Tibial nerve (tissue), 4 donors: ENCODE results near the gene LRRC43. TPM values are rescaled to one million over a fixed set of nuclear protein-coding genes. Genes with fewer than 3 reads are reported as not detected.
"Not testable (repeated sequence)": the region's sequence is repeated elsewhere in the genome, so short reads cannot be mapped to it uniquely, and the experiment has no call there.

ENCODE experiments used
- DNase-seq, 2 donors: peaks; one replicate each; pipeline ENCODE4 v3.0.0-alpha.2; 2019; ENCODE audit warnings: low spot score in 2 of 2
- H3K27ac ChIP-seq, 4 donors: fragments of 200-600 bp; sonication (generic) in 3 of 4; one replicate each; pipeline ENCODE4 v1.5.1; 2017 to 2019; ENCODE audit warnings: mild to moderate bottlenecking in 1 of 4
- H3K27me3 ChIP-seq, 2 donors: fragments of 200-600 bp; sonication (generic) in 1 of 2; one replicate each; pipeline versions ENCODE4 v1.5.1 to v1.6.0; 2017 to 2019
- H3K36me3 ChIP-seq, 3 donors: fragments of 200-600 bp; sonication (generic); one replicate each; pipeline ENCODE4 v1.5.1; 2018 to 2019
- H3K4me1 ChIP-seq, 4 donors: fragments of 200-600 bp; sonication (generic) in 3 of 4; one replicate each; pipeline ENCODE4 v1.5.1; 2017 to 2019
- H3K4me3 ChIP-seq, 4 donors: fragments of 200-600 bp; sonication (generic) in 3 of 4; one replicate each; pipeline ENCODE4 v1.5.1; 2017 to 2019; ENCODE audit warnings: mild to moderate bottlenecking in 1 of 4, moderate library complexity in 1 of 4
- H3K9me3 ChIP-seq, 4 donors: fragments of 200-600 bp; sonication (generic) in 3 of 4; one replicate each; pipeline ENCODE4 v1.5.1; 2017 to 2019
- CTCF ChIP-seq, 5 experiments: fragments of 200-600 bp in 3 of 5; fragments of 450-650 bp in 2 of 5; sonication (generic) in 3 of 5; IDR thresholded peaks; one replicate each; pipeline ENCODE4 v1.5.1; 2016 to 2019; ENCODE audit warnings: antibody characterized with exemption in 5 of 5, mild to moderate bottlenecking in 3 of 5, moderate library complexity in 2 of 5
- EP300 ChIP-seq, 2 donors: sonication (generic); formaldehyde crosslinking; IDR thresholded peaks; one replicate each; pipeline ENCODE4 v1.6.1; 2017; ENCODE audit warnings: antibody characterized with exemption in 2 of 2, mild to moderate bottlenecking in 1 of 2
- POLR2A ChIP-seq, 2 donors: fragments of 450-650 bp; IDR thresholded peaks; one replicate each; pipeline ENCODE4 v1.6.1; 2017; ENCODE audit warnings: antibody characterized with exemption in 2 of 2, mild to moderate bottlenecking in 2 of 2, moderate library complexity in 2 of 2
- WGBS, 2 donors: methylation state at CpG; one replicate each; pipeline ENCODE4 v1.1.5; 2018; 5-methylcytosine and 5-hydroxymethylcytosine counted together
- total RNA-seq, 4 donors: library from RNA; depleted of rRNA; stranded (reverse); fragments of >200 nt; gene quantifications; one replicate each; pipeline ENCODE4 v1.1.0, GENCODE V29; 2016

LRRC43 gene
- total RNA-seq, 4 donors from 2014 or later: 1.3 TPM; not detected in 3

GRCh38 chr12:122199484-122200355 is 16.8 kb downstream of the LRRC43 start:
- no peak for TF ChIP-seq EP300 (IDR thresholded peaks at IDR 0.05)
- no peak for TF ChIP-seq POLR2A (IDR thresholded peaks at IDR 0.05)
- TF ChIP-seq CTCF (IDR thresholded peaks at IDR 0.05): no peak
- H3K27ac ChIP-seq: no peak overlapping the region
- H3K4me1 ChIP-seq: peaks cover 0 to 22% (median 10%) of the 10 kb centered on the region in 4 donors
- H3K9me3 ChIP-seq: peaks cover 0 to 10% (median under 1%) of the 10 kb centered on the region in 4 donors
- H3K4me3 ChIP-seq: no peak overlapping the region
- peaks cover 10 to 68% of the 10 kb centered on the region in 2 donors for H3K27me3 ChIP-seq
- WGBS, 2 donors: 83 to 87% methylated on average over 29 of the region's 29 CpGs
- no peaks in the 10 kb centered on the region for H3K36me3 ChIP-seq
- no peak for DNase-seq

GRCh38 chr12:122200541-122201175 is 17.7 kb downstream of the LRRC43 start:
- Histone ChIP-seq H3K36me3 (no peaks in the 10 kb centered on the region), H3K4me1 (peaks cover 0 to 30% (median 10%) of the 10 kb centered on the region in 4 donors), H3K27ac (no peak overlapping the region), H3K9me3 (peaks cover 0 to under 1% (median 0%) of the 10 kb centered on the region in 4 donors), H3K4me3 (no peak overlapping the region), H3K27me3 (peaks cover 10 to 74% of the 10 kb centered on the region in 2 donors)
- 67 to 76% methylated on average over 17 to 24 of the region's 24 CpGs for WGBS, 2 donors
- TF ChIP-seq POLR2A (IDR thresholded peaks at IDR 0.05) (no peak), CTCF (IDR thresholded peaks at IDR 0.05) (no peak), EP300 (IDR thresholded peaks at IDR 0.05) (no peak)
- DNase-seq: no peak

GRCh38 chr12:122201381-122201780 is 18.5 kb downstream of the LRRC43 start:
- H3K4me1 ChIP-seq: peaks cover 0 to 35% (median 10%) of the 10 kb centered on the region in 4 donors
- no peak overlapping the region for H3K27ac ChIP-seq
- 93 to 100% methylated on average over 5 of the region's 5 CpGs for WGBS, 2 donors
- no peak overlapping the region for H3K4me3 ChIP-seq
- TF ChIP-seq POLR2A (IDR thresholded peaks at IDR 0.05) (no peak), CTCF (IDR thresholded peaks at IDR 0.05) (no peak), EP300 (IDR thresholded peaks at IDR 0.05) (no peak)
- no peak for DNase-seq
- peaks cover 0 to 3% (median 0%) of the 10 kb centered on the region in 3 donors for H3K36me3 ChIP-seq
- no peaks in the 10 kb centered on the region for H3K9me3 ChIP-seq
- peaks cover 10 to 74% of the 10 kb centered on the region in 2 donors for H3K27me3 ChIP-seq

DNA sequence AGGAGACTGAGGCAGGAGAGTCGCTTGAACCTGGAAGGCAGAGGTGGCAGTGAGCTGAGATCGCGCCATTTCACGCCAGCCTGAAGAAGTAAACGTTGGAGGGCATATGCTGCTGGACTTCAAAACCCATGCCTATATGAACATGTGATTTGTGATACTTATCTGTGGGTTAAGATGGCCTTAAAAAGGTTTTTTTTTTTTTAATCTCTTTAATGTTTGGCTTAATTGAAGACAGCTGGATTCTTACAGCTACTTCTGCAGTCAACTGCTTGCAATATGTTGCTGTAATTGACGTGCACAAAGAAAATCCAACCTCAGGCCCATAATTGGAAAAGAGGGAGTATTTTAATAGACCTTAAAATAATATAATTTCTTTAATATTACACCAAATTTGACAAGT is 19.1 kb downstream of the LRRC43 start:
- Histone ChIP-seq H3K9me3 (no peaks in the 10 kb centered on the region), H3K4me3 (no peak overlapping the region), H3K27me3 (peaks cover 10 to 71% of the 10 kb centered on the region in 2 donors), H3K36me3 (peaks cover 0 to 10% (median 2%) of the 10 kb centered on the region in 3 donors), H3K27ac (no peak overlapping the region), H3K4me1 (peaks cover 0 to 35% (median 10%) of the 10 kb centered on the region in 4 donors)
- no peak for TF ChIP-seq CTCF (IDR thresholded peaks at IDR 0.05)
- no peak for TF ChIP-seq EP300 (IDR thresholded peaks at IDR 0.05)
- no peak for TF ChIP-seq POLR2A (IDR thresholded peaks at IDR 0.05)
- 93 to 96% methylated on average over 6 of the region's 6 CpGs for WGBS, 2 donors
- DNase-seq: no peak

DNA sequence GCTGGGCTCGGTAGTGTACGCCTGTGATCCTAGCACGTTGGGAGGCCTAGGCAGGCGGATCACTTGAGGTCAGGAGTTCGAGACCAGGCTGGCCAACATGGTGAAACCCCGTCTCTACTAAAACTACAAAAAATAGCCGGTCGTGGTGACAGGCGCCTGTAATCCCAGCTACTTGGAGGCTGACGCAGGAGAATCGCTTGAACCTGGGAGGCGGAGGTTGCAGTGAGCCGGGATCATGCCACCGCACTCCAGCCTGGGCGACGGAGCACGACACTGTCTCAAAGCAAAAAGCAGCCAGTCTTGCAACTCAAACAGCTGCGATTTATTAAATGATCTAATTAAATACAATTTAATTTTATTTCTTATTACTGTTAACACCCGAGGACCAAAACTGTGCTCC is 19.9 kb downstream of the LRRC43 start:
- not testable (repeated sequence) for DNase-seq, H3K27ac ChIP-seq, H3K9me3 ChIP-seq
- H3K4me1 ChIP-seq: peaks cover 0 to 35% (median 10%) of the 10 kb centered on the region in 4 donors
- H3K36me3 ChIP-seq: peaks cover 0 to 18% (median 5%) of the 10 kb centered on the region in 3 donors
- WGBS, 2 donors: 59 to 61% methylated on average over 19 of the region's 19 CpGs
- H3K27me3 ChIP-seq: peaks cover 10 to 66% of the 10 kb centered on the region in 2 donors
- H3K4me3 ChIP-seq: peak overlapping the region; percentile 40 to 63 (median 60)
